ENCODE data around the gene ZNF564.

GRCh38 chr19:12545267-12545666, 6.0 kb downstream of the ZNF564 start:
- TF ChIP-seq POLR2A (IDR thresholded peaks at IDR 0.05) (no peak), CTCF (IDR thresholded peaks at IDR 0.05) (no peak)

Data from gastroesophageal sphincter (tissue), 3 donors.